Kidney epithelial cell (primary cell): ENCODE data around the gene ABL1. TPM values are rescaled to one million over a fixed set of nuclear protein-coding genes. Genes with fewer than 3 reads are reported as not detected.

Experiments
- DNase-seq: peaks from one replicate; pipeline ENCODE4 v3.0.0-alpha.2; 2010; ENCODE audit warnings: low read depth
- H3K27me3 ChIP-seq: 2 replicates; pipeline ENCODE4 v1.6.0; 2011; ENCODE audit warnings: low read length; ENCODE audit not compliant: control insufficient read depth, insufficient read depth
- H3K36me3 ChIP-seq: 2 replicates; pipeline ENCODE4 v1.5.1; 2011; ENCODE audit warnings: low read length; ENCODE audit not compliant: control insufficient read depth, insufficient read depth
- H3K4me3 ChIP-seq: 2 replicates; pipeline ENCODE4 v1.5.1; 2011; ENCODE audit warnings: low read depth, mild to moderate bottlenecking, control low read depth, low read length
- CTCF ChIP-seq: IDR thresholded peaks from 2 replicates; pipeline ENCODE4 v1.5.1; 2011; ENCODE audit warnings: mild to moderate bottlenecking, moderate library complexity, low read length, control low read depth, inconsistent platforms; ENCODE audit not compliant: insufficient read depth, poor library complexity, severe bottlenecking
- total RNA-seq: library from RNA; depleted of rRNA; stranded (reverse); fragments of >200 nt; gene quantifications from 2 replicates; pipeline ENCODE4 v1.2.3, GENCODE V29; 2015

The ABL1 gene
- total RNA-seq, 1 donor from 2014 or later: 83.7 TPM

GRCh38 chr9:130824643-130825350 lies 10.3 kb upstream of the ABL1 start:
- DNase-seq: peak; percentile 32
- Histone ChIP-seq H3K27me3 (no peaks in the 10 kb centered on the region), H3K4me3 (no peak overlapping the region)

GRCh38 chr9:130825351-130825651 lies 9.8 kb upstream of the ABL1 start:
- TF ChIP-seq CTCF: no peak
- H3K36me3 ChIP-seq: no peaks in the 10 kb centered on the region
- no peak for DNase-seq
- H3K4me3 ChIP-seq: no peak overlapping the region
- no peaks in the 10 kb centered on the region for H3K27me3 ChIP-seq

More at GRCh38 chr9:130824643-130825350, 10.3 kb upstream of the ABL1 start:
- no peak for TF ChIP-seq CTCF
- no peaks in the 10 kb centered on the region for H3K36me3 ChIP-seq

- no peak for TF ChIP-seq CTCF
- no peak overlapping the region for H3K4me3 ChIP-seq
Measured at GRCh38 chr9:130825809-130826208, 9.2 kb upstream of the ABL1 start.

GRCh38 chr9:130829762-130830161 lies 5.3 kb upstream of the ABL1 start:
- TF ChIP-seq CTCF: no peak
- H3K36me3 ChIP-seq: no peaks in the 10 kb centered on the region
- DNase-seq: no peak
- H3K4me3 ChIP-seq: no peak overlapping the region
- H3K27me3 ChIP-seq: no peaks in the 10 kb centered on the region

More at GRCh38 chr9:130825809-130826208, 9.2 kb upstream of the ABL1 start:
- Histone ChIP-seq H3K36me3 (no peaks in the 10 kb centered on the region), H3K27me3 (no peaks in the 10 kb centered on the region)
- no peak for DNase-seq

GRCh38 chr9:130830231-130830760 lies 4.8 kb upstream of the ABL1 start:
- no peak overlapping the region for H3K4me3 ChIP-seq
- no peak for TF ChIP-seq CTCF

GRCh38 chr9:130831077-130831476 lies 4.0 kb upstream of the ABL1 start:
- Histone ChIP-seq H3K36me3 (no peaks in the 10 kb centered on the region), H3K4me3 (no peak overlapping the region), H3K27me3 (no peaks in the 10 kb centered on the region)
- no peak for DNase-seq
- TF ChIP-seq CTCF: no peak

More at GRCh38 chr9:130830231-130830760, 4.8 kb upstream of the ABL1 start:
- no peak for DNase-seq
- Histone ChIP-seq H3K27me3 (no peaks in the 10 kb centered on the region), H3K36me3 (no peaks in the 10 kb centered on the region)
